HEK293 (cell line): Measurements from ENCODE around the gene GDF9.

Experiments
- PBX3 ChIP-seq: sonication (generic); formaldehyde crosslinking; IDR thresholded peaks from 2 replicates; pipeline ENCODE4 v1.8.1; 2022; ENCODE audit warnings: mild to moderate bottlenecking, moderate library complexity, missing genetic modification reagents
- YY1 ChIP-seq: fragments of 450-650 bp; formaldehyde crosslinking; IDR thresholded peaks from 2 replicates; pipeline ENCODE4 v1.5.1; 2018; ENCODE audit warnings: missing biosample characterization, missing genetic modification characterization
- ZNF26 ChIP-seq: fragments of 450-650 bp; formaldehyde crosslinking; IDR thresholded peaks from 2 replicates; pipeline ENCODE4 v1.5.1; 2016; ENCODE audit warnings: missing biosample characterization, missing genetic modification characterization
- TF ChIP-seq, protein P1 (sequence below): fragments of 450-650 bp; formaldehyde crosslinking; IDR thresholded peaks from 2 replicates; pipeline ENCODE4 v1.5.1; 2016; ENCODE audit warnings: missing biosample characterization, missing genetic modification characterization

- TF ChIP-seq PBX3 (CRISPR knock-in tag), result no peak
- TF ChIP-seq, protein P1, sequence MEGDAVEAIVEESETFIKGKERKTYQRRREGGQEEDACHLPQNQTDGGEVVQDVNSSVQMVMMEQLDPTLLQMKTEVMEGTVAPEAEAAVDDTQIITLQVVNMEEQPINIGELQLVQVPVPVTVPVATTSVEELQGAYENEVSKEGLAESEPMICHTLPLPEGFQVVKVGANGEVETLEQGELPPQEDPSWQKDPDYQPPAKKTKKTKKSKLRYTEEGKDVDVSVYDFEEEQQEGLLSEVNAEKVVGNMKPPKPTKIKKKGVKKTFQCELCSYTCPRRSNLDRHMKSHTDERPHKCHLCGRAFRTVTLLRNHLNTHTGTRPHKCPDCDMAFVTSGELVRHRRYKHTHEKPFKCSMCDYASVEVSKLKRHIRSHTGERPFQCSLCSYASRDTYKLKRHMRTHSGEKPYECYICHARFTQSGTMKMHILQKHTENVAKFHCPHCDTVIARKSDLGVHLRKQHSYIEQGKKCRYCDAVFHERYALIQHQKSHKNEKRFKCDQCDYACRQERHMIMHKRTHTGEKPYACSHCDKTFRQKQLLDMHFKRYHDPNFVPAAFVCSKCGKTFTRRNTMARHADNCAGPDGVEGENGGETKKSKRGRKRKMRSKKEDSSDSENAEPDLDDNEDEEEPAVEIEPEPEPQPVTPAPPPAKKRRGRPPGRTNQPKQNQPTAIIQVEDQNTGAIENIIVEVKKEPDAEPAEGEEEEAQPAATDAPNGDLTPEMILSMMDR (tag by site-specific recombination), result peak; percentile 96
- TF ChIP-seq YY1 (tag by site-specific recombination), result peak; percentile 86
- no peak for TF ChIP-seq ZNF26 (tag by site-specific recombination)
Observed at GRCh38 chr5:132829742-132830435, 36.4 kb downstream of the GDF9 start.
